ENCODE results near the gene DDO. TPM values are rescaled to one million over a fixed set of nuclear protein-coding genes. Genes with fewer than 3 reads are reported as not detected.

The DDO gene
- total RNA-seq, 5 donors from 2014 or later (not counting 1 experiment from before 2014, with no cell fraction given): not detected

DNA sequence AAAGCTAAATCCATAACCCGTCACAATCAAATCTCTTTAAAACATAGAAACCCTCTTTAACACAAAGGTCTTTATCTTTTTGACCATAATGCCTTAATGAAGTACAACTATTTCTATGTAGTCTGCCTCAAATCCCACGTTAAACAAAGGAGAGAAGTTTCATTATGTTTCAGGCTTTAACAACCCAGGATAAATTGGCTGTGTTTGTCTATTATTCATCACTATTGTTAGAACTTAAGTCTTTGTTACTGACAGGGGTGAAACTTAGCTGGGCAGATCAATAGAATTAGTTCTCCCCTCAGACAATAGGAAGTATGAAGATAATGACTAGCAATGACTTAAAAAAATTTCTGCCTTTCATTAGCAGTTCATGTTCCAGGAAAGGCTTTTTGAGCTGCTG lies 47.1 kb downstream of the DDO start:
- Mint-ChIP-seq H3K9me3 (peaks cover 0 to 4% (median 0%) of the 10 kb centered on the region in 3 donors), H3K4me3 (no peak overlapping the region), H3K27me3 (peaks cover 3 to 12% of the 10 kb centered on the region in 2 donors), H3K36me3 (no peaks in the 10 kb centered on the region), H3K27ac (no peak overlapping the region), H3K4me1 (peaks cover 22 to 39% (median 35%) of the 10 kb centered on the region in 3 donors)
- ChIA-PET POLR2A (interaction anchor here in 1 of 2 donors (0.6 kb wide), 1 partner anchor 49 kb away, joined by 6 read pairs; no protein-coding TSS in a partner anchor), CTCF (no interaction called here)
- ATAC-seq (replicated peaks in 1 of 4) (no peak), DNase-seq (no peak)
- no peaks in the 10 kb centered on the region for H3K36me3 ChIP-seq (ENCODE audit: control insufficient read depth in 2 of 2, extremely low read depth in 1 of 2, insufficient read depth in 1 of 2, low read length in 1 of 2)
- H3K27me3 ChIP-seq (replicated peaks in 1 of 2; ENCODE audit: control insufficient read depth in 2 of 2, extremely low read depth in 1 of 2, insufficient read depth in 2 of 2, low read length in 1 of 2): no peaks in the 10 kb centered on the region
- H3K4me1 ChIP-seq (ENCODE audit: control insufficient read depth in 1 of 2, extremely low read depth in 1 of 2, insufficient read depth in 2 of 2, low read length in 2 of 2): peaks cover 20 to 30% of the 10 kb centered on the region in 2 experiments
- WGBS (ENCODE audit: insufficient coverage): no CpG with 5 or more reads among the region's 2 CpGs
- H3K4me3 ChIP-seq (ENCODE audit: control insufficient read depth in 1 of 2, extremely low read depth in 1 of 2, low read length in 1 of 2): no peak overlapping the region
- H3K27ac ChIP-seq (ENCODE audit: low read length): no peak overlapping the region
- no peaks in the 10 kb centered on the region for H3K9me3 ChIP-seq

DNA sequence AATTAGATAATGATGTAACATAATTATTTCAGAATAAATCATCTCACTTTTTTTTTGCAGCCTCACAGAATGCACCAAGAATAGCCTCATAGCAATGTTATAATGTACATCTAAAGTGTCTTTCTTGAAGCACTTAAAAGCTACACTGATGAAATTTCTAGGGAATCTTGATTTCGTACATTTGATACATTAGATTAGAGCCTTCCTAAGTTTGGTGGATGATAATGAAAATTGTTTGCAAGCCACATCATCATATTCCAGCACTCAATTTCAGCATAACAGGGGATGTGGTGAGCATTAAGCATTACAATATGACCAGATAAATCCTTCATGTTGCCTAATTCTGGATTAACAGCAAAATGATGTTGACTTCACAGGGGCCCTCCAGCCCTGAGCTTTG lies 47.5 kb downstream of the DDO start:
- Histone ChIP-seq H3K27ac (ENCODE audit: low read length) (no peak overlapping the region), H3K27me3 (replicated peaks in 1 of 2; ENCODE audit: control insufficient read depth in 2 of 2, extremely low read depth in 1 of 2, insufficient read depth in 2 of 2, low read length in 1 of 2) (no peaks in the 10 kb centered on the region), H3K36me3 (ENCODE audit: control insufficient read depth in 2 of 2, extremely low read depth in 1 of 2, insufficient read depth in 1 of 2, low read length in 1 of 2) (no peaks in the 10 kb centered on the region), H3K9me3 (no peaks in the 10 kb centered on the region), H3K4me3 (ENCODE audit: control insufficient read depth in 1 of 2, extremely low read depth in 1 of 2, low read length in 1 of 2) (no peak overlapping the region), H3K4me1 (ENCODE audit: control insufficient read depth in 1 of 2, extremely low read depth in 1 of 2, insufficient read depth in 2 of 2, low read length in 2 of 2) (peaks cover 20 to 30% of the 10 kb centered on the region in 2 experiments)
- WGBS (ENCODE audit: insufficient coverage): no CpG with 5 or more reads among the region's 1 CpG
- DNase-seq (no peak), ATAC-seq (replicated peaks in 1 of 4) (no peak)
- H3K36me3 Mint-ChIP-seq: no peaks in the 10 kb centered on the region
- H3K4me1 Mint-ChIP-seq: peaks cover 22 to 39% (median 35%) of the 10 kb centered on the region in 3 donors
- H3K4me3 Mint-ChIP-seq: no peak overlapping the region
- peaks cover 0 to 4% (median 0%) of the 10 kb centered on the region in 3 donors for H3K9me3 Mint-ChIP-seq
- no peak overlapping the region for H3K27ac Mint-ChIP-seq
- POLR2A ChIA-PET: interaction anchor here in 1 of 2 donors (0.6 kb wide), 1 partner anchor 49 kb away, joined by 6 read pairs; no protein-coding TSS in a partner anchor
- CTCF ChIA-PET: interaction anchor here (0.6 to 1.3 kb wide), 2 partner anchors 24 to 948 kb away, joined by 3 to 10 read pairs; no protein-coding TSS in a partner anchor
- peaks cover 3 to 12% of the 10 kb centered on the region in 2 donors for H3K27me3 Mint-ChIP-seq

DNA sequence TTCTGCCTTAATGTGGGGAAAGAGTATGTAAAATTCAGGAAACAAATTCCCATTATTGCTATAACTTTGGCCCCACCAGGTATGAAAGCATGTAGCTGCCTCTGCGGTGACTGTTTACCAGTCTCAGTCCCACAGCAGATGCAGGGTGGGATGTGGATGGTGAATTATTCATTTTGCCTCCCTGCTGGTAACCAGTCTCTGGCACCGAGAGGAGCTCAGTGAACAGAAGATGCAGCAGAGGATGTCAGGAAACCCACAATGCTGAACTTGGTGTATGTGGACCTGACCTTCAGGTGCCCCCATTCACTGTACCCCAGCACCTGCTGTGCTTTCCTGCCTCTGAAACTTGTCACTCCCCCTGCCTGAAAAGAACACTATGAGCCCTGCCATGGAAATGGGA lies 48.4 kb downstream of the DDO start:
- Histone ChIP-seq H3K27me3 (replicated peaks in 1 of 2; ENCODE audit: control insufficient read depth in 2 of 2, extremely low read depth in 1 of 2, insufficient read depth in 2 of 2, low read length in 1 of 2) (no peaks in the 10 kb centered on the region), H3K4me1 (ENCODE audit: control insufficient read depth in 1 of 2, extremely low read depth in 1 of 2, insufficient read depth in 2 of 2, low read length in 2 of 2) (peaks cover 20 to 30% of the 10 kb centered on the region in 2 experiments), H3K9me3 (no peaks in the 10 kb centered on the region), H3K36me3 (ENCODE audit: control insufficient read depth in 2 of 2, extremely low read depth in 1 of 2, insufficient read depth in 1 of 2, low read length in 1 of 2) (no peaks in the 10 kb centered on the region), H3K27ac (ENCODE audit: low read length) (no peak overlapping the region), H3K4me3 (ENCODE audit: control insufficient read depth in 1 of 2, extremely low read depth in 1 of 2, low read length in 1 of 2) (no peak overlapping the region)
- ATAC-seq (replicated peaks in 1 of 4) (peak; percentile 47 to 83 (median 77)), DNase-seq (peak in 5 of 35 experiments; percentile 5 to 40 (median 14))
- H3K4me1 Mint-ChIP-seq: peaks cover 22 to 39% (median 35%) of the 10 kb centered on the region in 3 donors
- ChIA-PET CTCF (interaction anchor here in 1 of 2 donors (1.2 to 1.3 kb wide), 2 partner anchors 25 to 327 kb away, joined by 3 read pairs; no protein-coding TSS in a partner anchor), POLR2A (no interaction called here)
- whole genome bisulfite sequencing (ENCODE audit: insufficient coverage): no CpG with 5 or more reads among the region's 2 CpGs
- no peaks in the 10 kb centered on the region for H3K36me3 Mint-ChIP-seq
- peak overlapping the region in 1 of 3 donors; percentile 52 for H3K4me3 Mint-ChIP-seq
- H3K27me3 Mint-ChIP-seq: peaks cover 3 to 15% of the 10 kb centered on the region in 2 donors
- peak overlapping the region in 1 of 2 donors; percentile 84 for H3K27ac Mint-ChIP-seq
- no peaks in the 10 kb centered on the region for H3K9me3 Mint-ChIP-seq

DNA sequence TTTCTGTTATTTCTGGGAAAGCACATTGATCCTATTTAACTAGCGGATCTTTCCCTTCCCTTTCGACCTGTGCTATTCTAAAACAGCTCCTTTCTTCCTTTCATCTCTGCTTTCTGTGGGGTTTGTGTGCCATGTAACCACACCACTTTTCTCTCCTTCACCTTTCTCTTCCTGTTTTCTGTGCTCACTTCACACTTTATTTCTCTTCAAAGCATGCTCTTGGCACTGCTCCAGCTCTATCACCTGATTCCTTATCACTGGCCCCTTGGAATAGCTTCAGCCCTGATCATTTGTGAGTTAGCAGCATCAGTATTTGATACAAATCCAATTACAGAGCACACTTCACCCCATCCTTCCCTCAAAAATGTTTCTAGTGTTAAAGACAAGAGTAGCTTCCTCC lies 49.1 kb downstream of the DDO start:
- Mint-ChIP-seq H3K27me3 (peaks cover 4 to 20% of the 10 kb centered on the region in 2 donors), H3K4me3 (peak overlapping the region in 2 of 3 donors; percentile 1 to 52), H3K9me3 (peaks cover 0 to 1% (median 0%) of the 10 kb centered on the region in 3 donors), H3K36me3 (no peaks in the 10 kb centered on the region), H3K27ac (peak overlapping the region; percentile 55 to 84), H3K4me1 (peaks cover 22 to 39% (median 35%) of the 10 kb centered on the region in 3 donors)
- ATAC-seq (replicated peaks in 1 of 4): peak in 3 of 4 experiments; percentile 42 to 48 (median 45)
- ChIA-PET POLR2A (no interaction called here), CTCF (interaction anchor here in 1 of 2 donors (0.6 to 1.2 kb wide), 2 partner anchors 326 to 328 kb away, joined by 3 to 4 read pairs; no protein-coding TSS in a partner anchor)
- H3K4me1 ChIP-seq (ENCODE audit: control insufficient read depth in 1 of 2, extremely low read depth in 1 of 2, insufficient read depth in 2 of 2, low read length in 2 of 2): peaks cover 20 to 30% of the 10 kb centered on the region in 2 experiments
- H3K4me3 ChIP-seq (ENCODE audit: control insufficient read depth in 1 of 2, extremely low read depth in 1 of 2, low read length in 1 of 2): no peak overlapping the region
- WGBS (ENCODE audit: insufficient coverage): no CpG with 5 or more reads among the region's 2 CpGs
- H3K9me3 ChIP-seq: no peaks in the 10 kb centered on the region
- DNase-seq: peak in 5 of 35 experiments; percentile 9 to 30 (median 20)
- no peaks in the 10 kb centered on the region for H3K27me3 ChIP-seq (replicated peaks in 1 of 2; ENCODE audit: control insufficient read depth in 2 of 2, extremely low read depth in 1 of 2, insufficient read depth in 2 of 2, low read length in 1 of 2)
- H3K36me3 ChIP-seq (ENCODE audit: control insufficient read depth in 2 of 2, extremely low read depth in 1 of 2, insufficient read depth in 1 of 2, low read length in 1 of 2): no peaks in the 10 kb centered on the region
- no peak overlapping the region for H3K27ac ChIP-seq (ENCODE audit: low read length)

DNA sequence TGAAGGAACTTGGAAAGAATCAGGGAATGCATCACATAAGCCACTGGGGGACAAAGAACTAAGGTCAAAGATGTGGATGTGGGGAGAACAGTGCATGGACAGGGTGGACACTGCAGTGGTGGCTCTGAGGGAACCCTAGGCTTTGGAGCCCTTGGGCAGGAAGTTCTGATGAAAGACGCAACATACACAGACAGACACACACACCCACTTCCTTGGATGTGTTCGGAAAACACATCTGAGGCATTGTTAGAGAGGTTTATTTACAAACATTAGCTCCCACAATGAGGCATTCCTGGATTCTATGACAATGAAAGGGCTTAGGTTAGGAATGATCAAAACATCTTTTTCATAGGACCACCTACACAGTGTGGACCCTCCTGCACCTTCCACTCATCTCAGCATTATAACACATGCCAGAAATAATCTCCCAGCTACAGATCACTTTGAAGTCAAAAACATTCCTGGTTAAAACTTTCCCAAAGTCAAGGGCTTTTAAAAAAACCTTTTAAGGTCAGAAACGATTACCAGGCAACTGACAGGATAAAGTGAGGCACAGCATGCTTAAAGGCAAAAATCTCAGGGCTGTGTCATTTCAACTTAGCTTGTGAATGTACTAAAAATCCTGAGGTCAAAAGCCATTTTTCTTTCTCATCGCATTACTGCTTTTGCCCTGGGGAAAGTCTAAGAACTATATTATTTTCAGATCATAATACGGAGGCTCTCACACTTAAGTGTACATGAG lies 50.8 kb downstream of the DDO start:
- Histone ChIP-seq H3K4me3 (ENCODE audit: control insufficient read depth in 1 of 2, extremely low read depth in 1 of 2, low read length in 1 of 2) (no peak overlapping the region), H3K27ac (ENCODE audit: low read length) (no peak overlapping the region), H3K36me3 (ENCODE audit: control insufficient read depth in 2 of 2, extremely low read depth in 1 of 2, insufficient read depth in 1 of 2, low read length in 1 of 2) (no peaks in the 10 kb centered on the region), H3K4me1 (ENCODE audit: control insufficient read depth in 1 of 2, extremely low read depth in 1 of 2, insufficient read depth in 2 of 2, low read length in 2 of 2) (peaks cover 20 to 30% of the 10 kb centered on the region in 2 experiments), H3K9me3 (no peaks in the 10 kb centered on the region), H3K27me3 (replicated peaks in 1 of 2; ENCODE audit: control insufficient read depth in 2 of 2, extremely low read depth in 1 of 2, insufficient read depth in 2 of 2, low read length in 1 of 2) (no peaks in the 10 kb centered on the region)
- no peak overlapping the region for H3K27ac Mint-ChIP-seq
- H3K4me1 Mint-ChIP-seq: peaks cover 22 to 39% (median 35%) of the 10 kb centered on the region in 3 donors
- ChIA-PET CTCF (no interaction called here), POLR2A (no interaction called here)
- H3K4me3 Mint-ChIP-seq: no peak overlapping the region
- ATAC-seq (replicated peaks in 1 of 4) (no peak), DNase-seq (no peak)
- H3K36me3 Mint-ChIP-seq: no peaks in the 10 kb centered on the region
- peaks cover 0 to 3% (median 0%) of the 10 kb centered on the region in 3 donors for H3K9me3 Mint-ChIP-seq
- peaks cover 16 to 24% of the 10 kb centered on the region in 2 donors for H3K27me3 Mint-ChIP-seq
- WGBS (ENCODE audit: insufficient coverage): 100% methylated on average over 1 of the region's 5 CpGs

DNA sequence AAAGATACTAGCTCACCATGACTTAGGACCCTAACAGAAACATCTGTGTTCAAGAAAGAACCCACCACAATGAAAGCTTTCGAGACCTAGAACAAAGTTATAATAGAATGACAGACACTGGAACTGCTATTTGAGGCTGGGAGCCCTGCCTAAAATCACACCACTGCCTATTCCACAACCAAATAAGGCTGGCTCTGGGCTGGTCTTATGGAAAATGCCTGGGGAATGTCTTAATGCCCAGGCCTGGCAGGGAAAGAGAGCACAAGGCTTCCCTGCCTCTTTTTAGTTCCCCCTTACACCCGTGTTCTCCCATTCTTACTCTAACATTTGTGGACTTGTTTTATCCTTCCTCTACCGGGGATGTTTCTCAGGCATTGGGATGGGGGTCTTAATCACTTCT lies 51.6 kb downstream of the DDO start:
- H3K27me3 ChIP-seq (replicated peaks in 1 of 2; ENCODE audit: control insufficient read depth in 2 of 2, extremely low read depth in 1 of 2, insufficient read depth in 2 of 2, low read length in 1 of 2): peaks cover 0 to 4% of the 10 kb centered on the region in 2 experiments
- H3K27ac ChIP-seq (ENCODE audit: low read length): no peak overlapping the region
- Mint-ChIP-seq H3K27ac (no peak overlapping the region), H3K4me3 (no peak overlapping the region), H3K36me3 (no peaks in the 10 kb centered on the region), H3K27me3 (peaks cover 22 to 32% of the 10 kb centered on the region in 2 donors), H3K9me3 (peaks cover 0 to 3% (median 0%) of the 10 kb centered on the region in 3 donors), H3K4me1 (peaks cover 25 to 39% (median 35%) of the 10 kb centered on the region in 3 donors)
- ATAC-seq (replicated peaks in 1 of 4) (no peak), DNase-seq (no peak)
- H3K4me3 ChIP-seq (ENCODE audit: control insufficient read depth in 1 of 2, extremely low read depth in 1 of 2, low read length in 1 of 2): no peak overlapping the region
- CTCF ChIA-PET: no interaction called here
- POLR2A ChIA-PET: no interaction called here
- WGBS (ENCODE audit: insufficient coverage): no CpG with 5 or more reads among the region's 3 CpGs
- H3K36me3 ChIP-seq (ENCODE audit: control insufficient read depth in 2 of 2, extremely low read depth in 1 of 2, insufficient read depth in 1 of 2, low read length in 1 of 2): no peaks in the 10 kb centered on the region
- peaks cover 20 to 28% of the 10 kb centered on the region in 2 experiments for H3K4me1 ChIP-seq (ENCODE audit: control insufficient read depth in 1 of 2, extremely low read depth in 1 of 2, insufficient read depth in 2 of 2, low read length in 2 of 2)
- H3K9me3 ChIP-seq: no peaks in the 10 kb centered on the region

Measured in T-cell (primary cell).